Amygdala (tissue), 56 donors: ENCODE measurements around the gene SLC9A5.

Source experiments
- DNase-seq, 56 donors: peaks; one replicate each; lab custom pipeline; 2025; lab: John Stamatoyannopoulos, UW

SLC9A5 gene

GRCh38 chr16:67213197-67214019 is 35.4 kb upstream of the SLC9A5 start:
- DNase-seq, result no peak

GRCh38 chr16:67215706-67216105 is 33.1 kb upstream of the SLC9A5 start:
- DNase-seq, result no peak

GRCh38 chr16:67216612-67217490 is 31.9 kb upstream of the SLC9A5 start:
- peak in 8 of 56 donors; percentile 3 to 46 (median 16) for DNase-seq

DNA sequence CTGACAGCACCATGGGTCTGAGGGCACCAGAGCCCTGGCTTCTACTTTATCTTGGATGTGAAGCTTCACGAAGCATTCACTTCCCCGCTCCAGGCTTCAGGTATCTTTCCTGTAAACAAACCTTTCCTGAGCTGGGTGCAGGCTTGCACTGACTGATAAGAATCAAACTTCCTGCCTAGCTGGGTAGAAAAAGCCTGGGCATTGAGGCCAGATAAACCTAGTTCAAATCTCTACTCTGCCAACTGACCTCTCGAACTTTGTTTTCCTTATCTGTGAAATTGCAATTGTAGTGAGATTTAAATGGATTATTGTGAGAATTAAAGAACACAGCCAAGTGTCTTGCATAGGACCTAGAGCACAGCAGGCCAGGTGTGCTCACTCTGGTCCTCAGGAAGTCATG is 24.8 kb upstream of the SLC9A5 start:
- no peak for DNase-seq

GRCh38 chr16:67226295-67226803 is 22.4 kb upstream of the SLC9A5 start:
- no peak for DNase-seq

GRCh38 chr16:67226804-67227566 is 21.8 kb upstream of the SLC9A5 start, which contains the start of gene TMEM208:
TMEM208 (plus strand) TSS chr16:67227130; CDS start chr16:67227219, 89 bp downstream.
- DNase-seq, result peak; percentile 76 to 98 (median 92)

GRCh38 chr16:67227567-67227921 is 21.2 kb upstream of the SLC9A5 start:
- DNase-seq, result no peak

- no peak for DNase-seq
Observed at GRCh38 chr16:67228034-67228785, 20.6 kb upstream of the SLC9A5 start.

DNA sequence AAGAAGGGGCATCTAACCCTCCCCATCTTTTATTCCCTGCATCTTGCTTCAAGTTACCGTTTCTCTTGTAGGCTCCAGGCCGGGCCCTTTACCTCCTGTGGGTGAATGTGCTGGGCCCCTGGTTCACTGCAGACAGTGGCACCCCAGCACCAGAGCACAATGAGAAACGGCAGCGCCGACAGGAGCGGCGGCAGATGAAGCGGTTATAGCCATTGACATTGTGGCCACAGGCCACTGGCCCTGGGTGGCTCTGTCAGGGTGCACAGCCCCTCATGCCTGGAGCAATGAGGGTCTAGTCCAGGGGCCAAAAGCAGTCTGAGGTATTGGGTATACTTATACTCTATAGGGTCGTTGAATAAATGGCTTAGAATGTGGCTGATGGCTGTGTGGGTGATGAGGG is 19.9 kb upstream of the SLC9A5 start:
- DNase-seq, result no peak

GRCh38 chr16:67229906-67230808 is 18.6 kb upstream of the SLC9A5 start:
- no peak for DNase-seq

GRCh38 chr16:67230809-67231660 is 17.7 kb upstream of the SLC9A5 start:
- DNase-seq, result no peak

DNA sequence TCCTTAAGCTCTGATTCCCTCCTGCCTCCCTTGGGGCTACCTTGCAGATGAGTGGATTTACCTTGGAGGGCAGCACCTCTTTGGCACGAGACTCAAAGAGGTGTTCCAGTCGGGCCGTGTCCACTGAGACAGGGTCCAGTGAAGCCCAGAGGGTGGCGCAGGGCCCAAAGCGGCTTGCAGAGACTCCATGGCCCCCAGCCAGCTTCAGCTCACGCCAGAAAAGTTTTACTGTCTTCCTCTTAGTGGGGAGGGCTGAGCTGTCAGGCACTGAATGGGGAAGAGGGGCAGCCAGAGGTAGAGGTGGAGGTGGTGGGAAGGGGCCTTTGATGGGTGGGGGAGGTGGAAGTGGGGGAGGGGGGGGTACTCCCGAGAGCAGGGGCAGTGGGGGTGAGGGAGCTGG is 15.2 kb upstream of the SLC9A5 start:
- no peak for DNase-seq

- DNase-seq, result no peak
Observed at GRCh38 chr16:67234180-67234597, 14.6 kb upstream of the SLC9A5 start.

- DNase-seq, result peak in 6 of 56 donors; percentile 14 to 63 (median 28)
Observed at GRCh38 chr16:67235816-67236562, 12.8 kb upstream of the SLC9A5 start.

- peak in 19 of 56 donors; percentile 17 to 73 (median 43) for DNase-seq
Observed at GRCh38 chr16:67236563-67237395, 12.0 kb upstream of the SLC9A5 start.
